22Rv1 (cell line): ENCODE measurements around the gene PIGBOS1.

ENCODE experiments used
- H3K27ac ChIP-seq: fragments of 450-650 bp; 2 replicates; pipeline ENCODE4 v1.5.1; 2017
- CTCF ChIP-seq: fragments of 450-650 bp; IDR thresholded peaks from 2 replicates; pipeline ENCODE4 v1.5.1; 2017; ENCODE audit warnings: mild to moderate bottlenecking
- ZFX ChIP-seq: fragments of 450-650 bp; IDR thresholded peaks from 2 replicates; pipeline ENCODE4 v1.6.1; 2017; ENCODE audit warnings: antibody characterized with exemption, borderline replicate concordance

PIGBOS1 gene

GRCh38 chr15:55318588-55319494, at the start of gene PIGBOS1, which contains the start of gene PIGB:
Gene PIGBOS1 (minus strand): TSS chr15:55319123. CDS start chr15:55317792, 1,331 bp downstream.
Gene PIGB (plus strand): TSS chr15:55319222. CDS start chr15:55319251, 29 bp downstream.
- TF ChIP-seq ZFX (no peak), CTCF (no peak)
- H3K27ac ChIP-seq, result peak within 1 kb of the TSS; percentile 84

GRCh38 chr15:55366981-55367380, 48.1 kb upstream of the PIGBOS1 start:
- H3K27ac ChIP-seq, result no peak overlapping the region
- TF ChIP-seq ZFX (no peak), CTCF (no peak)

- H3K27ac ChIP-seq, result no peak overlapping the region
- no peak for TF ChIP-seq ZFX
- no peak for TF ChIP-seq CTCF
Observed at GRCh38 chr15:55362641-55363040, 43.7 kb upstream of the PIGBOS1 start.

GRCh38 chr15:55361048-55361447, 42.1 kb upstream of the PIGBOS1 start:
- TF ChIP-seq ZFX (no peak), CTCF (no peak)
- H3K27ac ChIP-seq, result no peak overlapping the region

- TF ChIP-seq ZFX (no peak), CTCF (no peak)
- no peak overlapping the region for H3K27ac ChIP-seq
Observed at GRCh38 chr15:55360256-55360655, 41.3 kb upstream of the PIGBOS1 start.

- no peak for TF ChIP-seq ZFX
- TF ChIP-seq CTCF, result no peak
- H3K27ac ChIP-seq, result no peak overlapping the region
Observed at GRCh38 chr15:55358471-55358870, 39.5 kb upstream of the PIGBOS1 start.

- H3K27ac ChIP-seq, result no peak overlapping the region
- TF ChIP-seq CTCF, result no peak
- no peak for TF ChIP-seq ZFX
Observed at GRCh38 chr15:55357774-55358173, 38.9 kb upstream of the PIGBOS1 start.
